NCI-H1092 (cell line): ENCODE measurements around the gene SYNM.

ENCODE experiments used
- DNase-seq: peaks from one replicate; lab custom pipeline; 2025; lab: John Stamatoyannopoulos, UW

The SYNM gene

GRCh38 chr15:99122831-99123712 is 18.2 kb downstream of the SYNM start:
- no peak for DNase-seq

DNA sequence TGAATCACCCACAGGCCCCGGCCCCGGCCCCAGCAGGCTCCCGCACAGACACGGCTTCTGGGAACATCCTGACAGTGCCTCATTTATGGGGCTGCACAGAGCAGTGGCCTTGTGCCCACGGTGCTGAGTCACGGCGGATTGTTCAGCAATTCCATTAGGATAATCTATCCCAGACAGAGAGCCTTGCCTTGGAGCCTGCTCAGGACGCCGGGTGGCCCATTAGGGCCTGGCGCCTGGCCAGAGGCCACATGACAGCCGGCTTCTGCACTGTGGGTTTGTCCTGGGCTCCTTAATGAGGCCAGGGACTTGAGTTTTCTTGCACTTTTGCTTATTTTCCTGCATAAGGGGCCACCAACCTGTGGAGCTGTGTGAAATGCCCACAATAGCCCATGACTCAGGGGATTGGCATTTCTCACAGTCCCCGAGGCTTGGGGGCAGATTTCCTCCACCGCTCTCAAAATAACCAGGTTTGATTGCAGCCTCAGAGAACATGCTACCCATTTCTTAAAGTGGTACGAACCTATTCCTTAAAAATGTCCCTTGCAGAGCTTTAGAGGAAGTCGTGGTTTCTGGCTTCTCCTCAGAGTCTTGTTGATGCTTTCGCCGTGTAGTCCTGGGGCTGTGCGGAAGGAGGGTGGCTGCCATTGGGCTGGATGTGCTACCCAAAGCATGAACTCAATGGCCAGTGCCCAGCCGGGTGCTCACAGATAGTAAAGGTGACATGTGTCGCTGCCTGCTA is 19.0 kb downstream of the SYNM start:
- DNase-seq: peak; percentile 8

- DNase-seq: no peak
These were observed 19.8 kb downstream of the SYNM start for GRCh38 chr15:99124641-99125040.

- DNase-seq: no peak
These were observed 20.4 kb downstream of the SYNM start for GRCh38 chr15:99125061-99125891.

- no peak for DNase-seq
These were observed 21.3 kb downstream of the SYNM start for GRCh38 chr15:99126131-99126588.

GRCh38 chr15:99126930-99127329 is 22.1 kb downstream of the SYNM start:
- DNase-seq: no peak

DNA sequence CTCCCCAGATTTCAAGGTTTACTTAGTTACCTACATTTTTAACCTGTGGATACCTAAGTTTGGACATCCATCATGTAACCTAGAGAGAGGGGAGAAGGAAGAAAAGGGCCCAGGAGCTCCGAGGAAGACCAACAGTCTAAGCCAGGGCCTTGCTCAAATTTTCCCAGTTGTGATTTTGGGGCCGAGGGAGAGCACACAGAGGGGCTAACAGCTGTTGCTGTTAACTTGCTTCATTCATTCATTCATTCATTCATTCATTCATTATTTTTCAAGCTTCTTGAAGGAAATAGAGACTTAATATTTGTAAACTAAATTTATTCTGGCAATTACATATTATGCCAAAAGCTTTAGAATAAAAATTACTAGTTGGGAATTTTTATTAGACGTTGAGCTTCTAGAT is 22.9 kb downstream of the SYNM start:
- no peak for DNase-seq

GRCh38 chr15:99128411-99128810 is 23.5 kb downstream of the SYNM start:
- no peak for DNase-seq

DNA sequence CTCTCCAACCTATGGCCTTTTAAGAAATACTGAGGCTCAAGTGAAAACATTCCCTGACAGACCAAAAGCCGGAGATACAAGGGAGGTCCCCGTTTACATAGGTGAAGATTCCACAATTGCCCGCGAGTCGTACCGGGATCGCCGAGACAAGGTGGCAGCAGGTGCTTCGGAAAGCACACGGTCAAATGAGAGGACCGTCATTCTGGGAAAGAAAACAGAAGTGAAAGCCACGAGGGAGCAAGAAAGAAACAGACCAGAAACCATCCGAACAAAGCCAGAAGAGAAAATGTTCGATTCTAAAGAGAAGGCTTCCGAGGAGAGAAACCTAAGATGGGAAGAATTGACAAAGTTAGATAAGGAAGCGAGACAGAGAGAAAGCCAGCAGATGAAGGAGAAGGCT is 24.8 kb downstream of the SYNM start:
- no peak for DNase-seq

- no peak for DNase-seq
These were observed 25.4 kb downstream of the SYNM start for GRCh38 chr15:99130314-99130713.

DNA sequence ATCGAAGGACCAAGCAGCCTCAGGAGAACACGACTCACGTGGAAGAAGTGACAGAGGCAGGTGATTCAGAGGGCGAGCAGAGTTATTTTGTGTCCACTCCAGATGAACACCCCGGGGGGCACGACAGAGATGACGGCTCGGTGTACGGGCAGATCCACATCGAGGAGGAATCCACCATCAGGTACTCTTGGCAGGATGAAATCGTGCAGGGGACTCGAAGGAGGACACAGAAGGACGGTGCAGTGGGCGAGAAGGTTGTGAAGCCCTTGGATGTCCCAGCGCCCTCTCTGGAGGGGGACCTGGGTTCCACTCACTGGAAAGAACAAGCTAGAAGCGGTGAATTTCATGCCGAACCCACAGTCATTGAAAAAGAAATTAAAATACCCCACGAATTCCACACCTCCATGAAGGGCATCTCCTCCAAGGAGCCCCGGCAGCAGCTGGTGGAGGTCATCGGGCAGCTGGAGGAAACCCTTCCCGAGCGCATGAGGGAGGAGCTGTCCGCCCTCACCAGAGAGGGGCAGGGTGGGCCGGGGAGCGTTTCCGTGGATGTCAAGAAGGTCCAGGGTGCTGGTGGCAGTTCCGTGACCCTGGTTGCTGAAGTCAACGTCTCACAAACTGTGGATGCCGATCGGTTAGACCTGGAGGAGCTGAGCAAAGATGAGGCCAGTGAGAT is 26.0 kb downstream of the SYNM start:
- DNase-seq: no peak

GRCh38 chr15:99131441-99132023 is 26.7 kb downstream of the SYNM start:
- no peak for DNase-seq

- no peak for DNase-seq
These were observed 27.2 kb downstream of the SYNM start for GRCh38 chr15:99132122-99132521.

- DNase-seq: no peak
These were observed 27.9 kb downstream of the SYNM start for GRCh38 chr15:99132634-99133287.

GRCh38 chr15:99134317-99134821 is 29.5 kb downstream of the SYNM start:
- no peak for DNase-seq

DNA sequence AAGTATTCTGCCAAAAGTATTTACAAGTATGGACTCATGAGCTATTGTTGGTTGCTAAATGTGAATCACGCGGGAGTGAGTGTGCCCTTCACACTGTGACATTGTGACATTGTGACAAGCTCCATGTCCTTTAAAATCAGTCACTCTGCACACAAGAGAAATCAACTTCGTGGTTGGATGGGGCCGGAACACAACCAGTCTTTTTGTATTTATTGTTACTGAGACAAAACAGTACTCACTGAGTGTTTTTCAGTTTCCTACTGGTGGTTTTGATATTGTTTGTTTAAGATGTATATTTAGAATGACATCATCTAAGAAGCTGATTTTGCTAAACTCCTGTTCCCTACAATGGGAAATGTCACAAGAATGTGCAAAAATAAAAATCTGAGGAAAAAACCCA is 30.3 kb downstream of the SYNM start:
- DNase-seq: no peak

GRCh38 chr15:99137111-99137546 is 32.2 kb downstream of the SYNM start:
- DNase-seq: peak; percentile 28

GRCh38 chr15:99137877-99138276 is 33.0 kb downstream of the SYNM start:
- no peak for DNase-seq

DNA sequence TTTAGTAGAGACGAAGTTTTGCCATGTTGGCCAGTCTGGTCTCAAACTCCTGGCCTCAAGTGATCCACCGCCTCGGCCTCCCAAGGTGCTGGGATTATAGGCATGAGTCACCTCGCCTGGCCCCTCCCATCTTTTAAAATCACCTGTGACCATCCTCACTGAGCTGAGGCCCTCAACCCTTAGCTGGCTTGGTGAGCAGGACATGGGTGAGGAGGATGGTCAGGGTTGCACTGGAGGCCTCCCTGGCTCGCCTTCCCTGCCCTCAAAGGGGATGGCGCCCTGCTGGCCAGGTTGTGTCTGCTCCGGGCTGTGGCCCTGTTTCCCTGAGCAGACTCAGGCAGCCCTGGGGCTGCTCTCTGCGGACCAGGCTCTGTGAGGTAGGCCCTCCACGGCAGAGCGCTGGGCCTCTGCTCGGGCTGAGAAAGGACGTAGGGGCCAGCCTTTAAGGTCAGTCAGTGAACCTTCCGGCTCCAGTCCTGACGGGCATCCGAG is 33.7 kb downstream of the SYNM start:
- no peak for DNase-seq

DNA sequence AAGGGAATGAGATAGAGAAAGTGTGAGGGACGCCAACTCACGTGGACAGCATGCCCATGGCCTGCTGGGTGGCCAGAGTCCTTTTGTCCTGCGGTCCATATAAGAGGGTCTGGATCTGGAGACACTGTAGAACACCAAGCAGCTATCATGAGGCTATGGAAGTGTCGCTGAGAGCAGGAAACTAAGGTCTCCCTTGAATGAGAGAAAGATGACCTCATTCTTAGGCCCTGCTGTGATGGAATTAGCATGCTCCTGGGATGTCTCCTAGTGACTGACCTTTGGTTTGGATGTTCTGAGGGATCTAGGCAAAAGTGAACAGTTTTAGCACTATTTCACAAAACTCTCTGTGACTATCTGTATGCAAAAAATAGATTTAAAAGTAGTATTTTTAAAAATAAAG is 34.4 kb downstream of the SYNM start:
- DNase-seq: no peak
